Ectodermal cell (in vitro differentiated cells): ENCODE measurements around the gene MGLL. TPM values are rescaled to one million over a fixed set of nuclear protein-coding genes. Genes with fewer than 3 reads are reported as not detected.

Source experiments
- H3K27ac ChIP-seq: 2 replicates; pipeline ENCODE4 v1.7.0; 2013; ENCODE audit warnings: mild to moderate bottlenecking, low read depth, low read length; ENCODE audit not compliant: insufficient read depth, poor library complexity, severe bottlenecking
- H3K27me3 ChIP-seq: 2 replicates; pipeline ENCODE4 v1.7.0; 2013; ENCODE audit warnings: mild to moderate bottlenecking, low read length; ENCODE audit not compliant: insufficient read depth, control insufficient read depth, poor library complexity, severe bottlenecking
- H3K36me3 ChIP-seq: one replicate; pipeline ENCODE4 v1.7.0; 2013; ENCODE audit warnings: low read length; ENCODE audit not compliant: control insufficient read depth, insufficient read depth
- H3K4me1 ChIP-seq: one replicate; pipeline ENCODE4 v1.7.0; 2013; ENCODE audit warnings: low read length; ENCODE audit not compliant: control insufficient read depth, insufficient read depth
- H3K4me3 ChIP-seq: 2 replicates; pipeline ENCODE4 v1.7.0; 2013; ENCODE audit warnings: low read depth, low read length, control low read depth; ENCODE audit not compliant: insufficient read depth
- H3K9me3 ChIP-seq: 2 replicates; pipeline ENCODE4 v1.7.0; 2013; ENCODE audit warnings: mild to moderate bottlenecking, low read length, moderate library complexity; ENCODE audit not compliant: control insufficient read depth
- WGBS, 2 experiments: methylation state at CpG; one replicate each; pipeline ENCODE4 v1.1.7; 2013; ENCODE audit warnings: missing lambda C conversion rate in 2 of 2; 5-methylcytosine and 5-hydroxymethylcytosine counted together
- polyA plus RNA-seq, 4 experiments: library from polyadenylated mRNA; stranded (reverse); fragments of 50-300 nt; gene quantifications; one replicate each; pipeline ENCODE4 v1.2.3, GENCODE V29; 2013

The MGLL gene
- polyA plus RNA-seq (2013, experiment 1 of 4): 0.43 TPM
- polyA plus RNA-seq (2013, experiment 2 of 4): 0.57 TPM
- 0.53 TPM for polyA plus RNA-seq (2013, experiment 3 of 4)
- 1.9 TPM for polyA plus RNA-seq (2013, experiment 4 of 4)

GRCh38 chr3:127822041-127822681 lies at the start of gene MGLL:
MGLL (minus strand) TSS chr3:127822515; CDS start chr3:127822318, 197 bp downstream.
- no peak within 1 kb of the TSS for H3K27ac ChIP-seq

GRCh38 chr3:127870156-127870555 lies 47.8 kb upstream of the MGLL start:
- no peak overlapping the region for H3K4me3 ChIP-seq
- H3K27ac ChIP-seq: no peak overlapping the region
- H3K27me3 ChIP-seq: no peaks in the 10 kb centered on the region
- H3K36me3 ChIP-seq: no peaks in the 10 kb centered on the region
- whole genome bisulfite sequencing, 2 experiments: 86 to 94% methylated on average over 4 of the region's 4 CpGs
- H3K4me1 ChIP-seq: no peaks in the 10 kb centered on the region
- no peaks in the 10 kb centered on the region for H3K9me3 ChIP-seq

More at GRCh38 chr3:127822041-127822681, at the start of gene MGLL:
- Histone ChIP-seq H3K4me1 (peaks cover 4% of the 10 kb centered on the region), H3K9me3 (no peaks in the 10 kb centered on the region), H3K27me3 (peaks cover 55% of the 10 kb centered on the region), H3K36me3 (no peaks in the 10 kb centered on the region), H3K4me3 (peak within 1 kb of the TSS; percentile 51)
- WGBS, 2 experiments: 3% methylated on average over 23 of the region's 23 CpGs

GRCh38 chr3:127867986-127868385 lies 45.7 kb upstream of the MGLL start:
- no peak overlapping the region for H3K4me3 ChIP-seq
- no peaks in the 10 kb centered on the region for H3K9me3 ChIP-seq
- no peak overlapping the region for H3K27ac ChIP-seq
- H3K4me1 ChIP-seq: no peaks in the 10 kb centered on the region
- no peaks in the 10 kb centered on the region for H3K36me3 ChIP-seq
- H3K27me3 ChIP-seq: no peaks in the 10 kb centered on the region

GRCh38 chr3:127867412-127867811 lies 45.1 kb upstream of the MGLL start:
- Histone ChIP-seq H3K36me3 (no peaks in the 10 kb centered on the region), H3K9me3 (no peaks in the 10 kb centered on the region), H3K4me3 (no peak overlapping the region), H3K27ac (no peak overlapping the region), H3K27me3 (no peaks in the 10 kb centered on the region), H3K4me1 (no peaks in the 10 kb centered on the region)
- WGBS, 2 experiments: 100% methylated on average over 1 to 2 of the region's 2 CpGs

GRCh38 chr3:127865941-127866340 lies 43.6 kb upstream of the MGLL start:
- no peak overlapping the region for H3K4me3 ChIP-seq
- H3K36me3 ChIP-seq: no peaks in the 10 kb centered on the region
- H3K4me1 ChIP-seq: no peaks in the 10 kb centered on the region
- no peak overlapping the region for H3K27ac ChIP-seq
- no peaks in the 10 kb centered on the region for H3K27me3 ChIP-seq
- 58 to 76% methylated on average over 3 to 4 of the region's 4 CpGs for WGBS, 2 experiments
- no peaks in the 10 kb centered on the region for H3K9me3 ChIP-seq

GRCh38 chr3:127860211-127860696 lies 37.9 kb upstream of the MGLL start:
- no peak overlapping the region for H3K4me3 ChIP-seq

GRCh38 chr3:127859730-127860129 lies 37.4 kb upstream of the MGLL start:
- H3K9me3 ChIP-seq: no peaks in the 10 kb centered on the region
- H3K36me3 ChIP-seq: no peaks in the 10 kb centered on the region
- no peak overlapping the region for H3K27ac ChIP-seq
- H3K4me3 ChIP-seq: no peak overlapping the region
- H3K4me1 ChIP-seq: no peaks in the 10 kb centered on the region
- H3K27me3 ChIP-seq: no peaks in the 10 kb centered on the region
- 92% methylated on average over 6 of the region's 6 CpGs for WGBS, 2 experiments

More at GRCh38 chr3:127860211-127860696, 37.9 kb upstream of the MGLL start:
- no peaks in the 10 kb centered on the region for H3K27me3 ChIP-seq
- H3K9me3 ChIP-seq: no peaks in the 10 kb centered on the region
- no peaks in the 10 kb centered on the region for H3K4me1 ChIP-seq
- H3K36me3 ChIP-seq: no peaks in the 10 kb centered on the region
- 42 to 50% methylated on average over 7 of the region's 7 CpGs for WGBS, 2 experiments
- H3K27ac ChIP-seq: no peak overlapping the region

- Histone ChIP-seq H3K4me3 (no peak overlapping the region), H3K4me1 (no peaks in the 10 kb centered on the region), H3K27ac (no peak overlapping the region), H3K36me3 (no peaks in the 10 kb centered on the region), H3K9me3 (no peaks in the 10 kb centered on the region), H3K27me3 (no peaks in the 10 kb centered on the region)
- WGBS, 2 experiments: 97 to 98% methylated on average over 4 to 5 of the region's 5 CpGs
Measured at GRCh38 chr3:127858937-127859336, 36.6 kb upstream of the MGLL start.

GRCh38 chr3:127858521-127858920 lies 36.2 kb upstream of the MGLL start:
- Histone ChIP-seq H3K4me3 (no peak overlapping the region), H3K4me1 (no peaks in the 10 kb centered on the region), H3K36me3 (no peaks in the 10 kb centered on the region), H3K27ac (no peak overlapping the region), H3K9me3 (no peaks in the 10 kb centered on the region), H3K27me3 (no peaks in the 10 kb centered on the region)
- 87 to 93% methylated on average over 6 of the region's 6 CpGs for WGBS, 2 experiments

- no peaks in the 10 kb centered on the region for H3K4me1 ChIP-seq
- no peak overlapping the region for H3K4me3 ChIP-seq
- WGBS, 2 experiments: 84 to 86% methylated on average over 6 of the region's 6 CpGs
- H3K27me3 ChIP-seq: no peaks in the 10 kb centered on the region
- no peaks in the 10 kb centered on the region for H3K36me3 ChIP-seq
- H3K9me3 ChIP-seq: no peaks in the 10 kb centered on the region
- no peak overlapping the region for H3K27ac ChIP-seq
Measured at GRCh38 chr3:127857333-127857732, 35.0 kb upstream of the MGLL start.
